Lower leg skin (tissue), 3 donors: ENCODE measurements around the gene ARRDC2.

Experiments used
- POLR2A ChIP-seq, 2 donors: fragments of 450-650 bp; IDR thresholded peaks; one replicate each; pipeline ENCODE4 v1.6.1; 2016 to 2017; ENCODE audit warnings: antibody characterized with exemption in 2 of 2, mild to moderate bottlenecking in 1 of 2, moderate library complexity in 1 of 2
- TF ChIP-seq, protein P1 (sequence below), 3 donors: fragments of 450-650 bp; IDR thresholded peaks; one replicate each; pipeline ENCODE4 v1.5.1; 2016; ENCODE audit warnings: antibody characterized with exemption in 3 of 3, mild to moderate bottlenecking in 3 of 3, moderate library complexity in 2 of 3

DNA sequence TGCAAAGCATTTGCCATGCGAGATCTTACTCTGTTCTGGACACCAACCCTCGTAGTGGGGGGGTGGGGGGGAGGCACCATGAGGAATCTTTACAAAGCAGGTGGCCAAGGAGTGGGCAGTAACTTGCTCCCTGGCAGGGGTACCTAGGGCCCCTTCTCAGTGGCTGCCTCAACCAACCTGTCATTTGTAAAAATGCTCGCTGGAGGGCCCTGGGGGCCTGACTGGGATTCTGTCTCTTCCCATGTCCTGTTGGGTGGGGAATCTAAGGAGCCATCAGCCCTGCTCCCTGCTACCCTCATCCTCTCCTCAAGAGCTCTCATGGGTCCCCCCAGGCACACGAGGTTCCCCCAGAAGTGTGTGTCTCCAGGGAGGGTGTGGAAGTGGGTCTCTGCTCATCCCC, 39.6 kb upstream of the ARRDC2 start:
- no peak for TF ChIP-seq POLR2A (IDR thresholded peaks at IDR 0.05)
- TF ChIP-seq, protein P1, sequence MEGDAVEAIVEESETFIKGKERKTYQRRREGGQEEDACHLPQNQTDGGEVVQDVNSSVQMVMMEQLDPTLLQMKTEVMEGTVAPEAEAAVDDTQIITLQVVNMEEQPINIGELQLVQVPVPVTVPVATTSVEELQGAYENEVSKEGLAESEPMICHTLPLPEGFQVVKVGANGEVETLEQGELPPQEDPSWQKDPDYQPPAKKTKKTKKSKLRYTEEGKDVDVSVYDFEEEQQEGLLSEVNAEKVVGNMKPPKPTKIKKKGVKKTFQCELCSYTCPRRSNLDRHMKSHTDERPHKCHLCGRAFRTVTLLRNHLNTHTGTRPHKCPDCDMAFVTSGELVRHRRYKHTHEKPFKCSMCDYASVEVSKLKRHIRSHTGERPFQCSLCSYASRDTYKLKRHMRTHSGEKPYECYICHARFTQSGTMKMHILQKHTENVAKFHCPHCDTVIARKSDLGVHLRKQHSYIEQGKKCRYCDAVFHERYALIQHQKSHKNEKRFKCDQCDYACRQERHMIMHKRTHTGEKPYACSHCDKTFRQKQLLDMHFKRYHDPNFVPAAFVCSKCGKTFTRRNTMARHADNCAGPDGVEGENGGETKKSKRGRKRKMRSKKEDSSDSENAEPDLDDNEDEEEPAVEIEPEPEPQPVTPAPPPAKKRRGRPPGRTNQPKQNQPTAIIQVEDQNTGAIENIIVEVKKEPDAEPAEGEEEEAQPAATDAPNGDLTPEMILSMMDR (IDR thresholded peaks at IDR 0.05), result no peak
